NCI-H2029 (cell line): ENCODE results near the gene SSX2IP.
"Not testable (repeated sequence)": the region's sequence is repeated elsewhere in the genome, so short reads cannot be mapped to it uniquely, and the experiment has no call there.

Experiments used
- DNase-seq: peaks from one replicate; lab custom pipeline; 2025; lab: John Stamatoyannopoulos, UW

SSX2IP gene

DNA sequence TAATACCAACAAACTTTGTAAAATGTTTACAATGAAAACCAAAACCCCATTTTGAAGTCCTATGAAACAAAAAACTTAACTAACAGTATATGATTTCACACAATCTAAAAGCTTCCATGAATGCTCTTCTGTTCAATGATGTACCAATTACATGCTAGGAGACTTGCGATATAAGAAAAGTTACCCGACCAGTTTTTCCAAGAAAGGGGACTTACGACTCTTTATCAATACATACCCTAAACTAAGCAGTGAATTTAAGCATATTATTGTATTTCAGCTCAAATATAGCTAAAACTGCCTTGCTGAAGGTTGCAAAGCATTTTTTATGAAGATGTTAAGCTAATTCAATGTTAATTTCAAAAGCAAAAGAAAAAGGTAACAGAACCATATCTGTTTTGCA lies 15.6 kb downstream of the SSX2IP start:
- no peak for DNase-seq

DNA sequence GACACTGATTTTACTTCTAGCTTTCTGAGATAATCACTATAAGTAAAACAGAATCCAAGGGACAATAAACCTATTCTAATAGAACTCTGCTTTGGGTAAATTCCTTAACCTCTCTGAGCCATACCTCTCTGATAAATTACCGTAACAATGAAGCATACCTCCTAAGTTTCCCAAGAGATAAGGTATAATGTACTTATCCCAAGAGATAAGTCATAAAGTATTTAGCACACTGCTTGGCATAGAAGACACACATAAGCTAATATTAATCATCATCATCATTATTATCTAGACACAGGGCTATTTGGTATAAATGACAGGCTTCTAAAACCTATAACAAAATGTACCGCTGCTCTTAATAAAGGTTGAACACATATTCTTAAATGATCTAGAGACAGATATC lies 16.2 kb downstream of the SSX2IP start:
- no peak for DNase-seq

DNA sequence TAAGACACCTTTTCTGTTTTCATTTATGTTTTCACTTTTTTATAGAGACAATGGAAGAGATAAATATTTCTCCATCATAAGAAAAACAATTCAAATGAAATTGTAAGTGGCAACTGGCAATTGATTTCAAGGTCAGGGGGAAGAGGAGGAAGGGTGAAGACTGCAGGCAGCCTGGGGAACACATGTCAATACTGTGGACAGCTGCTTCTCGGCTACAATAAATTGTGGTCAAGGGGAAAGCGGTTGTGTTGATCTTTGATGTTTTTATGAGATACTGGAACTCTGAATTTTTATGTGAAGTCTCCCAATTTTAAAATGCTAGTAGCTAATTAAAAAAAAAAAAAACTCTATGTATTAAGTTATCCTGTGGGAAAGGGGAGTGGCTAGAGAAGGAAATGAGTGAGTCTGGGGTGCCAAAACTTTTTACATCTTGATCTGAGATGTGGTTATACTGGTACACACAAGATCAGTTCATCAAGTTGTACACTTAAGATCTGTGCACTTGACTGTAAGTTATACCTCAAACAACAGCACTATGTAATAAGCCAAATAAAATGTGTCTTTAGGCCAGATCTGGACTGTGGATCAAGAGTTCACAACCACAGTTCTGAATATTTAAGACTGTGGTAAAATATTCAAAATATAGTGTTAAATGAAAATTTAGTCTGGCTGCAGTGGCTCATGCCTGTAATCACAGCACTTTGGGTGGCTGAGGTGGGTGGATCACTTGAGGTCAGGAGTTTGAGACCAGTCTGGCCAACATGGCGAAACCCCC lies 18.0 kb downstream of the SSX2IP start:
- no peak for DNase-seq

DNA sequence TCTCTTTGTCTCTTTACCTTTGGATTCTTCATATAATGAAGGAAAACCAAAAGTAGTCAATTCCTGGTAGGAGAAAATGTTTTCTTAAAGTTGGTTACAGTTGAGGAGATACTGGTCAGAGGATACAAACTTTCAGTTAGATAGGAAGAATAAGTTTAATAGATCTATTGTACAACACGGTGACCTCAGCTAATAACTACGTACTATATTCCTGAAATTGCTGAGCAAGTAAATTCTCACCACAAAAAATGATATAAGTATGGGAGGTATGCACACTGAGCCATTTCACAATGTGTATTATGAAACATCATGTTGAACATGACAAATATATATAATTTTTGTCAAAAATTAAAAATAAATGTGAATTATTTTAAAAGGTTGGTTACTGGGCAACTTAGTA lies 20.4 kb downstream of the SSX2IP start:
- no peak for DNase-seq

DNA sequence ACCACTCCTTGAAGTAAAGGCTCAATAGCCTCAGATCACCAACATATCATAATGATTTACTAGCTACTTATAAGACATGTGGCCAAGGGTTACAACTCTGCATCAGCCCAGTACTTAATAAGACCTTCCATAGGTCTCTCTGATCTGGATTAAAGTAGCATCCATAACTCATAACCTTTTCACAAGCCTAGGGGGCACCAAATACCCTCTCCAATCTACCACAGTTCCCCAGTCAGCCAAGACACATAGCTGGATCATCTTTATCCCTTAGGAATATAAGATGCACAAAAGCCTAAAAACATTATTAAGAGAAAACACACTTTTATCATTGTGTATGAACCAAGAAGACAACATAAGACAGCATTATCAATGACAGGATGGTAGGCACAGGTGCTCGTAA lies 22.1 kb downstream of the SSX2IP start:
- no peak for DNase-seq

DNA sequence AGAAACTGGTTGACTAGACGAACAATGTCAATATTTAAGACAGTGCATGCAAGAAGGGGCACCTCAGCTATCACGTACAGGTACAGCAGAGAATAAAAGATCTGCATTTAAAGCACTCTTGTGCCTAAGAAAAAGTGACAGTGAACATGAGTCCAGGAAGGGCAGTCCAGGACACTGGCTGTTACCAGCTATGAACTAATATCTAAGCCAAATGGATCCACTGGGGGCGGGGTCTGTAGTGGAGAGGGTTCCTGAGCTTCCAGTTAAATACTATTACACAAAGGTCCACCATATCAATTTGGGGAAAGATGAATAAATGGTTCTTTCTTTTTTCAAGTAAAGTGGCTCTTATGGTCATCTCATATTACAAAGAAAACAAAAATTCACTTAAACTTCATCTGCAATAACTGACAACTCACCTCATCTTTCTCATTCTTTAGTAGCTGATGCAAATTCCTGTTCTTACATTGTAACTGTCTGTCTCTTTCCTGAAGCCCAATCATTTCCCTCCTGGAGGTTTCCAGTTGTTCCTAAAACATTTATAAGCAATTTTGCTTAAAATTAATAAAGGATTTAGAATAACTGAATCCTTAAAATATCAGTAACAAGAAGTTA lies 24.5 kb downstream of the SSX2IP start:
- peak; percentile 57 for DNase-seq

DNA sequence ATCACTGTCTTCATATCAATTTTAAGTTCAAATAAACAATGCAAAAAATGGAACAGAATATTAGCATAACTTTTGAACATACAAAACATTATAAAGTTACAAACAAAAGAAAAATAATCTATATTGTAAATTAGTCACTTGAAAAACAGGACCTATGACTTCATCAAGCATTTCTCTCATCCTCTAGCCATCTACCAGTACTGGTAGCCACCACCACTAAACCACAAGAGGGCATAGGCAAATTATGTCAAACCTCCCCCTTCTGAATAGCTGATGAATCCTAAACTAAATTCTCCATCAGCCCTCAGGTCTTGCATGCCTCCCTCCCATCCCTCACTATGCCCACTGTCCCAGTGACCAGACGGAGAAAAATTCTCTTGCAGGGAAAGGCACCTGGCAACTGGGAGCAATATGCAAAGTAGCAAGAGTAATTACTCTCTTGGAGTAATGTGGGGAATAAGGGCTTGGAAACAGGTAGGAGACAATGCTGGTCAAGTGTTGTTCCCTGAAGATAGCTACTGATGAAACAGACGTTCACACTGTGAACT lies 37.1 kb downstream of the SSX2IP start:
- no peak for DNase-seq

DNA sequence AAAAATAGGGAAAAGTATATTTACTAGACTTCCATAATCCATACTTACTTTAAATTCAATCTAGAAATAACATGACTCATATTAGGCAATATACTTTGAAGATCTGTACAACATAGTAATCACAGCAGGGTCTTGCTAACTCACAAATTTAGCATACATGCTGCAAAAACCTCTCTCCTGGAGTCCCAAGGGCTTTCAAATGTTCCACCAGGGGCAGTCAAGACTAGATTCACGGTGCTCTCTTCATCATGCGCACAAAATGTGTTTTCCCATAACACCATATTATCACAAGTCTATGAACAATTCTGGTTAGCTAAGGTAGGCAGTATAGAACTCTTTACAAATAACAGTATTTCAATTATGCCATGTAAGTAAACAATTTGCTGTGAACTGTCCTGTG lies 45.8 kb downstream of the SSX2IP start:
- DNase-seq: no peak

DNA sequence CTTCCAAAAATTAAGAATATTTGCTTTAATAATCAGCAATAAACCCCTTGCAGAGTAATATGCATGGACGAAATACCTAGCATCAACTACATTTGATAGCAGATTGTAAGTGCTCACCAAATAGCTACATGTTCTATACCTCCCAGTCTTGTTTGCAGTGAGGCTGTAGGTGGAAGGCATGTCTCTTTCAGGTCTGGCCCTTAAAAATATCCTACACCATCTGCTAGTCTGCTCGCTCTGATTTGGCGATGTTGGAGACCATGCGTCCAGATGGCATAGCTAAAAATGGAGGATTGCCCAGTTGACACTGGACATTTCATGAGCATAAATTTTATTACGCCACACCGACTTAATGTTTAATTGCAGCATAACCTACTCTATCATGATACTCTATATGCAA lies 47.1 kb downstream of the SSX2IP start:
- no peak for DNase-seq

DNA sequence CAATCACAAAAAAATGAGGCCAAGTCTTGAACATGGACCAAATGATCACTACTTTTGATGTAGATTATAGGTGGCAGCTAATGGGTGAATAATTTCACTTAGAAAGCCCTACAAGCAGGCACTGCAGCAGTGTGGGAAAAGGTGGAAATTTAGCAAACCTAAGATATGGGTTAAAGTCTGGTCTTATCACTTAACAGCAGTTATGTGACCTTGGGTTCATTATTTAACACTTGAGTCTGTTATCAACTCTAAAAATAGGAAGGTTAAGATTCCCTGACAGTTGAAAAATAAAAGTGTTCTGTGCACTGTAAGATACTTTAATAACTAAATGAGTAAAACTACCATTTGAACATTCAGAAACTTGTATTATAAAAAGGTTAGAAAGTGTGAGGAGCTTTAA lies 47.5 kb downstream of the SSX2IP start:
- DNase-seq: no peak

DNA sequence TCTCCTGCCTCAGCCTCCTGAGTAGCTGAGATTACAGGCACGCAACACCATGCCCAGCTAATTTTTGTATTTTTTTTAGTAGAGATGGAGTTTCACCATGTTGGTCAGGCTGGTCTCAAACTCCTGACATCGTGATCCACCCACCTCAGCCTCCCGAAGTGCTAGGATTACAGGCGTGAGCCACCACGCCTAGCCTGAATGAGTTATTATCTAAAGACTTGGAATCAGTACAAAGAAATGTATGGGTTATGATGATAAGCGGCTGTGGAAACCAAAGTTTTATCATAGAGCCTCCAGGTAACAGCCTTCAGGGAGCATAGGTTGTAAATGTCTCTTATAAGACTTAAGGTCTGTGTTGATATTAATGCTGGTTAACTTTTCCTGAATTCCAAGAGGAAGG lies 50.5 kb downstream of the SSX2IP start:
- not testable (repeated sequence) for DNase-seq

DNA sequence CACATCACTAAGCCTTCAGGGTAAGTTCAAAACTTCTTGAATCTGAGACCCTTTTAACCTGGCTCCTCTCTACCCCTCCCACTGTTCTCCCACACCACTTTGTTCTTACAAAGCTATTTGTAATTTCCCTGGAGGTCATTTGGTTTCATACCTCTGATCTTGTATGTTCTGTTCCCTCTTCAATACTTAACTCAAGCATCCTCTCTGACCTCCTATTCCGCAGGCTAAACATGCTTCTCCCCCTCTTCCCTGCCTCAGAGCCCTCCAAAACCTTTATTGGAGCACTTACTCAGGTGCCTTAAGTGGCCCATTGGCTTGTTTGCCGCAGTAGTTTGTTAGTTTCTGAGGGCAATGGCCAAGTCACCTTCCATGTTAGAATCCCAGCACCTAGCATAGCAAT lies 54.8 kb downstream of the SSX2IP start:
- no peak for DNase-seq

DNA sequence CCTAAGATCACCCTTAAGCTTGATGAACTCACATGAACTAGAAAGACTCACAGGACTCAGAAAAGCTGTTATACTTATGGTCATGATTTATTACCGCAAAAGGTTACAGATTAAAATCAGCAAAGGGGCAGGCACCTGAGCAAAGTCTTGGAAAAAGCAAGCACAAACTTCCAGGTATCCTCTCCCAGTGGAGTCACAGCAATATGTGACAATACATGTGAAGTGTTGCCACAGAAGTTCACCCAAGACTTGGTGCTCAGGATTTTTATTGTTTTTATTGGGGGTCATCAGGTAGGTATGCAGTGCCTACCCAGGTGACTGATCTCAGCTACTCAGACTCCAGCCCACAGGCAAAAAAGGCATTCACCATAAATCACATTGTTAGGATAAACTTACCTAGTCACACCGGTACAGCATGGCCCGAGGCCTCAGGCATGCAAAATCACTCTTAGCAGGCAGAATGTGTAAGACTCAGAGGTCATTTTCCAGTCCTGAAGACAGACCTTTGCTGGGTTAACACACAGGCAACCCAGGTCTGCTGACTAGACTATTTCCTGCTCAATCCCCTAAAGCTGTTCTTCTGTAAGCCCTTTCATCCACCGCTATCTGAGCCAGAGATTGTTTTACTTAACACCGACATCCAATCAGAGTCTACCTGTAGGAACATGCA lies 55.6 kb downstream of the SSX2IP start:
- DNase-seq: no peak

DNA sequence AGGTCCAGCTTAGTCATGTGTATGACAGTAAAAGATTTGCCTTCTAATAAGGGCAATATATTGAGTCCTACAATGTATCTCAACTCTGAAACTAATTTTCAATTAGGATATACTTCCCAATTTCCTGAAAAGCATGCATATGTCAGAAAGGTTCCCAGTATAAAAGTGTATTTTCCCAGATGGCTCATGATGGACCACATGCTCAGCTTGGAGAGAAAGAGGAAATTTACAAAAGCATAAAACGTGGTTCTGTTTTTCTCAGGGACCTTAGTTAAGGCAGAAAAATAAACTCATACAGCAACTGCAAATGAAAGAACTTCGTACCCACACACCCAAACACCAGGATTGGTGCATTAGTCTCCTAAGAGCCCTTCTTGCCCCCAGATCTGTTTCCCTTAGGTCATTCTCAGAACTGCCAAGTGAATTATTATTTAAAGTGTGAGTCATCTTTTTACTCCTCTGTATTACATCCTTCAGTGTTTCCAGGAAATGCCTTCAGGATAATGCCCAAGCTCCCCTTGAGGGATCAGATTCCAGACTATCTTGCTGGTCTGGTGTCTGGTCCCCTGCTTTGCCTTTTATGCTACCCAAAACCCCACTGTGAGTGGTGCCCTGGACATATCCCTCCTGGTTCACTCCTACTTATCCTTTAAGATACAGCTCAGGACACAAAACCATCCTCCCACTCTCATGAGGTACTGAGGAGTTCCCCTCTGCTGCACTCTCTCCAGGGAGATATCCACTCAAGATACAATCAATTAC lies 57.4 kb downstream of the SSX2IP start:
- peak; percentile 61 for DNase-seq

DNA sequence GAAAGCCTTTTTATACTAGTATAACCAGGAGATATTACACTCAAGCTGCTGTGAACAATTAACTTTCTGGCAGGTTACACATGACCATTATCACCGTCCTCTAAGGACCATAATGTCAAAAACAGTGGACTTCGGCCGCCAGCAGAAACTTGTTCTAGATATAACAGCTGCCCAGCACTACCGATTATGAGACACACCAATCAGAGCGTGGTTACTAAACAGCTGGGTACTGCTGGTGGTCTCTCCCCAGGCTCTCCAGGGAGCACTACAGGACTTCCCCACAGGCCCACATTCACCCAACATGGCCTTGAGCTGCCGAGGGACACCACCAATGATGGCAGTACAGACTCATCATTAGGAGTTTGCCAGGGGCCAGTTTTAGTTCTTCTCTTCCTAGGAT lies 58.1 kb downstream of the SSX2IP start:
- no peak for DNase-seq

DNA sequence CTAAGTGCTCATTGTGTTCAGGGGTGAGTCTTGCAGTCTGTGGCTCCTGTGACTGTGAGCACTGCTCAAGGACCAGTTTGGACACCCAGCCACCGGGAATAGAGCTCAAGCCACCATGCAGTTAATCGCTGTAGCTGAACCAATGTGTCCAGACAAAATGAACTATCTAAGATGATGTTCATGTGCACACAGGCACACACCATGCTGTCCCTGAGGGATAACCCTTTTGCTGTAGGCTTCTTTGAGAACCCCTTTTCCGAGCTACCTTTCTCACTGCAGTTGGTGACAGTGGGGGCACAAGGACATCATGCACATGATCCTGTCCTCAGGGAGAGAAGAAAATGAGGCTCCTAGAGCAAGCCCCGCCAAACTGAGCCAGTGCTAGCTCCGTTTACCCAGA lies 65.4 kb downstream of the SSX2IP start:
- no peak for DNase-seq

DNA sequence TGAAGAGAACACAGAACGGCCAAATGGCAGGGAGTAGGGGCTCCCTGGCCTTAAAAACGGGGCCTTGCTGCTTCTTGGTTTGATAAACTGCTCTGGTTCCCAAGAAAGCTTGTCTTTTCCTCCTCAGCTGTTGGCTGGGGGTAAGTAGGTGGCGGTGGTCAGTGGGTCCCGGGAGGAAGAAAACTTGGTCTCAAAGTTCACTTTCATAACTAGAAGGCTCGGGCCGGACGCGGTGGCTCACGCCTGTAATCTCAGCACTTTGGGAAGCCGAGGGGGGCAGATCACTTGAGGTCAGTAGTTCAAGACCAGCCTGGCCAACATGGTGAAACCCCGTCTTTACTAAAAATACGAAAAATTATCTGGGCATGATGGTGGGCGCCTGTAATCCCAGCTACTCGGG lies 68.7 kb downstream of the SSX2IP start:
- DNase-seq: no peak

DNA sequence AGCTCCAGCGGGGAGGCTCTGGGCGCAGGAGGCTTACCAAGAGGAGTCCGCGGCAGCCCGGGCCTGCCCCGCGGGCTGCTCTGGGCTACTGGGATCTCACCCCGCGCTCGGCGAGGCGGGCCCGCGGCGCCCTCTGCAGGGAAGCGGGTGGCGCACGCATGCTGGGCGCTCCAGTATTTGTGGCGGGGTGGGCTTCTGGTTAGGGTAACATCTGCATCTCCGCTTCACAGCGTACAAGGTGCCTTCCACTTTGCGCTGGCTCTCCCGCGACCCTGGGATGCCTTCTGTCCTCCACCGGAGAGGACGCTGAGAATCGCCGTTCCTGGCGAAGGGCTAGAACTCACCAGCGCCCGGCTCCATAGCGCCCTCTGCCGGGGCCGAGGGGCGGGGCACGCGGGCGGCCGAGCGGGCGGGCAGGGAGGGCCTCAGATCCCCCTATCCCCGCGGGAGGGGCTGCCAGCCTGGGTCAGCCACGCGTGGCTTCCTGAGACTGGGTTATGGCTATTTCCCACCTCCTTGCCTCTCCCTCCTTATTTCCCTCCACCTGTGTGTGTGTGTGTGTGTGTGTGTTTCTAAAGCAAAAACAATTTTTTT lies 69.4 kb downstream of the SSX2IP start:
- DNase-seq: peak; percentile 73

DNA sequence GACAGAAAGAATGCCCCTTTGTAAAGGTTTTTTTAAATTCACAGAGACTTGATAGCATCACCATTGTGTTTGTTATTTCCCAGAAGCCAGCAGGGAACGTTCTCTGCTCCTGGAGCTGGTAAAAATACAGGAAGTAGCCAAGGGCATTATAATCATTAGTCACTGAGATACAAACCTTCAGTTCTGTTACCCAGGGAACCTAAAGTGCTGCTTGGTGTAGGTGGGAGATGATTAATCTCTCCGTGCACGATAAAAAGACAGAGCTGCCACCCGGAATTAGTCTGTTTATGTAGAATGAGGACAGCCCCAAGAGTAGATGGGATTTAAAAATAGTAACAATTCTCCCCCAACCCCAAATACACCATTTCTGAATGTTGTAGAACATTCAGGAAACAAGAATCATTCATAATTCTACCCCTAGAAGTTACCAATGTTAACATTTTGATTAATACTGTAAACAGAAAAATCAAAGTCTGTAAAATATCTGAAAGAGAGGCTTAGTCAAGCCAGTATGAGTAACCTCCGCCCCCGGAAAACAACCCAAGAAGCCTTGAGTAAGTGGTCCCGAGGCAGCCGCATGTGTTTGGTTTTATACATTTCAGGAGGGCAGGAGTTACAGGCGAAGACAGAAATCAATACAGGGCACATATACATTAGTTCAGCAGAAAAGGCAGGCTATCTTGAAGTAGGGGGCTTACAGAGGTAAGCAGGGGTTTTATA lies 70.7 kb downstream of the SSX2IP start:
- DNase-seq: no peak

DNA sequence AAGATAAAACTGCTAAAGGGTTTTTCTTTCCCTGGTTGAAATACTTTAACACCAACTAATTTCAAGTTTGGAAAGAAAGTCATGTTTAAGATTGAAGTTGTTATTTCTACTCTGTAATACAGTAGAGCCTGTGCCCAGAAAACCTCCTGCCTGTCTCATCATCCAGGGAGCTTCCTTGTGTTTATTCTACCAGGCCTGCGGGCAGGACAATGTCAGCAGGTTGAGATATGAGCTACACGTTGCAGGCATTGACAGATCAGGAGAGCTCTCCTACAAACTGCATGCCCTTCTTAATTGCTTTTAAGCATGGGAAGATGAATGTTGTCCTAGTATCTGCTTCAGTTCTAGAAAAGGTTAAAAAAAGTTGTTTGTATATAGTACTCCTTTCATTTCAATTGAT lies 72.9 kb downstream of the SSX2IP start:
- no peak for DNase-seq

DNA sequence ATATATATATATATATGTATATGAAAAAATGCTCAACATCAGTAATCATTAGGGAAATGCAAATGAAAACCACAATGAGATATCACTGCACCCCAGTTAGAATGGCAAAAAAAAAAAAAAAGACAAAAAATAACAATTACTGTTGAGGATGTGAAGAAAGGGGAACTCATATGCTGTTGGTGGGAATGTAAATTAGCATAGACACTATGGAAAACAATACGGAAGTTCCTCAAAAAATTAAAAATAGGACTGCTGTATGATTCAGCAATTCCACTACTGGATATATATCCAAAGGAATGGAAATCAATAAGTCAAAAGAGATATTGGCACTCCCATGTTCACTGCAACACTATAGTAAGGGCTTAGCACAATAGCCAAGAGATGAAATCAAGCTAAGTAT lies 74.5 kb downstream of the SSX2IP start:
- DNase-seq: no peak
